Suprapubic skin (tissue), 4 donors: ENCODE data around the gene TSHZ1.

Source experiments
- EP300 ChIP-seq: sonication (generic); formaldehyde crosslinking; IDR thresholded peaks from one replicate; pipeline ENCODE4 v1.6.1; 2017; ENCODE audit warnings: antibody characterized with exemption
- POLR2A ChIP-seq, 2 donors: fragments of 450-650 bp; IDR thresholded peaks; one replicate each; pipeline ENCODE4 v1.6.1; 2017; ENCODE audit warnings: antibody characterized with exemption in 2 of 2, mild to moderate bottlenecking in 2 of 2, moderate library complexity in 2 of 2
- POLR2AphosphoS5 ChIP-seq, 3 donors: sonication (generic); formaldehyde crosslinking; IDR thresholded peaks; one replicate each; pipeline ENCODE4 v1.6.1; 2017; ENCODE audit warnings: antibody characterized with exemption in 3 of 3
- TF ChIP-seq, protein P1 (sequence below), 2 donors: fragments of 200-600 bp in 1 of 2; fragments of 450-650 bp in 1 of 2; sonication (generic) in 1 of 2; IDR thresholded peaks; one replicate each; pipeline ENCODE4 v1.5.1; 2016 to 2019; ENCODE audit warnings: antibody characterized with exemption in 2 of 2, mild to moderate bottlenecking in 1 of 2, moderate library complexity in 1 of 2

DNA sequence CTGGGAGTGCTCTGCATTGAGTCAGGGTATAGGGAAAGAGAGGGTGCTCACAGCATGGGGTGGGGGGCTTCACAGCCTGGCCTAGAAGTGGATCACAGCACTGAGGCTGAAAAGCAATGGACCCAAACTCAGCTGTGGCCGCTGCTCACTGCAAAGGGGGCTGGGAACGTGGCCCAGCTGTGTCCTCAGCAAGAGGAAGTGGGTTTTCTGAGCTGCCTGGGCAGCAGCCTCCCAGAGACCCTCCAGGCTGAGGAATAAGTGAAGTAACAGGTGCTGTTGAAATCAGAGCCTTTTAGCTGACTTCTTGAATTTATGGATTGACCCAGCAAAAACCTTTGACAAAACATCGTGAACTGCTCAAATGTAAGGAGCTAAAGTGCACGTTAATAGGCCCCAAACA, 36.9 kb upstream of the TSHZ1 start:
- TF ChIP-seq, protein P1, sequence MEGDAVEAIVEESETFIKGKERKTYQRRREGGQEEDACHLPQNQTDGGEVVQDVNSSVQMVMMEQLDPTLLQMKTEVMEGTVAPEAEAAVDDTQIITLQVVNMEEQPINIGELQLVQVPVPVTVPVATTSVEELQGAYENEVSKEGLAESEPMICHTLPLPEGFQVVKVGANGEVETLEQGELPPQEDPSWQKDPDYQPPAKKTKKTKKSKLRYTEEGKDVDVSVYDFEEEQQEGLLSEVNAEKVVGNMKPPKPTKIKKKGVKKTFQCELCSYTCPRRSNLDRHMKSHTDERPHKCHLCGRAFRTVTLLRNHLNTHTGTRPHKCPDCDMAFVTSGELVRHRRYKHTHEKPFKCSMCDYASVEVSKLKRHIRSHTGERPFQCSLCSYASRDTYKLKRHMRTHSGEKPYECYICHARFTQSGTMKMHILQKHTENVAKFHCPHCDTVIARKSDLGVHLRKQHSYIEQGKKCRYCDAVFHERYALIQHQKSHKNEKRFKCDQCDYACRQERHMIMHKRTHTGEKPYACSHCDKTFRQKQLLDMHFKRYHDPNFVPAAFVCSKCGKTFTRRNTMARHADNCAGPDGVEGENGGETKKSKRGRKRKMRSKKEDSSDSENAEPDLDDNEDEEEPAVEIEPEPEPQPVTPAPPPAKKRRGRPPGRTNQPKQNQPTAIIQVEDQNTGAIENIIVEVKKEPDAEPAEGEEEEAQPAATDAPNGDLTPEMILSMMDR (IDR thresholded peaks at IDR 0.05): no peak
- TF ChIP-seq POLR2AphosphoS5 (IDR thresholded peaks at IDR 0.05): no peak
- no peak for TF ChIP-seq POLR2A (IDR thresholded peaks at IDR 0.05)
- TF ChIP-seq EP300: no peak
